ENCODE results near the gene USB1.

USB1 gene

GRCh38 chr16:57962046-57962445, 39.2 kb upstream of the USB1 start:
- TF ChIP-seq, protein P1, sequence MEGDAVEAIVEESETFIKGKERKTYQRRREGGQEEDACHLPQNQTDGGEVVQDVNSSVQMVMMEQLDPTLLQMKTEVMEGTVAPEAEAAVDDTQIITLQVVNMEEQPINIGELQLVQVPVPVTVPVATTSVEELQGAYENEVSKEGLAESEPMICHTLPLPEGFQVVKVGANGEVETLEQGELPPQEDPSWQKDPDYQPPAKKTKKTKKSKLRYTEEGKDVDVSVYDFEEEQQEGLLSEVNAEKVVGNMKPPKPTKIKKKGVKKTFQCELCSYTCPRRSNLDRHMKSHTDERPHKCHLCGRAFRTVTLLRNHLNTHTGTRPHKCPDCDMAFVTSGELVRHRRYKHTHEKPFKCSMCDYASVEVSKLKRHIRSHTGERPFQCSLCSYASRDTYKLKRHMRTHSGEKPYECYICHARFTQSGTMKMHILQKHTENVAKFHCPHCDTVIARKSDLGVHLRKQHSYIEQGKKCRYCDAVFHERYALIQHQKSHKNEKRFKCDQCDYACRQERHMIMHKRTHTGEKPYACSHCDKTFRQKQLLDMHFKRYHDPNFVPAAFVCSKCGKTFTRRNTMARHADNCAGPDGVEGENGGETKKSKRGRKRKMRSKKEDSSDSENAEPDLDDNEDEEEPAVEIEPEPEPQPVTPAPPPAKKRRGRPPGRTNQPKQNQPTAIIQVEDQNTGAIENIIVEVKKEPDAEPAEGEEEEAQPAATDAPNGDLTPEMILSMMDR (conservative IDR thresholded peaks at IDR 0.05; ENCODE audit: low read depth, low read length): no peak

DNA sequence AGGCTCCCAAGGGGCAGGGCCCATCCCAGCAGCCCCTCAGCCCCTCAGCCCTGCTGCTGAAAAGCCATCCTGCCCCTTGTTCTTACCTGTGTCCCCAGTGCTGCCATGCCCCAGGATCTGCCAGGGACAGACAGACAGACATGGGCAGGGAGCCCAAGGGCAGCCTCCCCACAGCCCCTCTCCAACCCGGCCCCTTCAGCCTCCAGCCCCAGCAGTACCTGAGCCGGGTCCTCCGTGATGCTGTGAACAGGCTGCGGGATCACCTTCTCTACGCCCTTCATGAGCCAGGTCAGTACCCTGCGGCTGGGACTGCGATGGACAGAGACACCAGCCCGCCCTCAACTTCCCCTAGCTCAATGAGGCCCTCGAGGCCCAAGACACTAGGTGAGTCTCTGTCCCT, 38.5 kb upstream of the USB1 start:
- TF ChIP-seq, protein P1 (conservative IDR thresholded peaks at IDR 0.05; ENCODE audit: low read depth, low read length): no peak
- H3K4me3 ChIP-seq (ENCODE audit: low read length): no peak overlapping the region

More at GRCh38 chr16:57962046-57962445, 39.2 kb upstream of the USB1 start:
- DNase-seq (ENCODE audit: low read depth): no peak
- H3K4me3 ChIP-seq (ENCODE audit: low read length): no peak overlapping the region

GRCh38 chr16:57964157-57964700, 37.0 kb upstream of the USB1 start:
- no peak for DNase-seq (ENCODE audit: low read depth)
- no peak overlapping the region for H3K4me3 ChIP-seq (ENCODE audit: low read length)
- TF ChIP-seq, protein P1 (conservative IDR thresholded peaks at IDR 0.05; ENCODE audit: low read depth, low read length): no peak

More for the DNA sequence above, 38.5 kb upstream of the USB1 start:
- DNase-seq (ENCODE audit: low read depth): no peak

DNA sequence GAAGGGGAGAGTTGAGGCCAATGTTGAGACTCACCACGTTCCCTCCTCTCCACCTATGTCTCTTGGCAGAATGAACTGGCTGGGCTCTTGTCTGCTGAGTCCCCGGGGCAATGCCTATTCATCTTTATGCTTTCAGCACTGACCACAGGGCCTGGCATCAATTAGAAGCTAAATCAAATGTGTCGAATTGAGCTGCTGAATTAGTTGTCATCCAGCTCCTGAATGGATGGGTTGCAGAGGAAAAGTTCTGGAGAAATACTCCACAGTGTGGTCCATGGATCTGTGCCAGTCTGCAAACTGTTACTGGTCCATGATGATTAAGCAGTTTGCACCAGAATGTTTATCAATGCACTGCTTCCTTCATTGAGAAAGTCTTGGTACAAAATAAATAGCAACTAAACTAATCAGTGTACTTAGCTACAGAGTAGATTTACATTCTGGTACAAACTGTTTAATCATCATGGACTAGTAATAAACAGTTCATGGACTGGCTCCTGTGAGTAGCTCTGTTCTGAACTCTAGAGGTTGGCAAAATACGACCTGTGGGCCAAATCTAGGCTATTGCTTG, 34.9 kb upstream of the USB1 start:
- TF ChIP-seq, protein P1 (conservative IDR thresholded peaks at IDR 0.05; ENCODE audit: low read depth, low read length): no peak
- no peak for DNase-seq (ENCODE audit: low read depth)
- H3K4me3 ChIP-seq (ENCODE audit: low read length): no peak overlapping the region

DNA sequence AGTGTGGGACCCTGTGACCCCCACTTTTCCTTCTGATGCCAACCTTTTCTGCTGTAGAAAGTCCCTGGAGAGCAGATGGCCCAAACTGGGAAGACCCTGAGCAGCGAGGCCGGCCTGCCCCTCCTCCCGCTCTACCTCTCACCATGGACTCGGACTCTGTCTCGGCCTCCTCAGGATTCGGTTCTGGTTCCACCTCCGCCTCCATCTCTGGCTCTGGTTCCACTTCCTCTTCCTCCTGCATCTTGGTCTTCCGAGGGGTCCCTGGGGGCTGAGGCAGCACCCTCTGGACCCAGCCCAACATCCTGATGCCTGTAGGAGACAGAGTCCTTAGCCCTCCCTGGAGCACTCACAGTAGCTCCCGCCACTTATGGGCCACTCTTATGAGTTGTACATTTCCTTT, 34.2 kb upstream of the USB1 start:
- TF ChIP-seq, protein P1 (conservative IDR thresholded peaks at IDR 0.05; ENCODE audit: low read depth, low read length): no peak
- H3K4me3 ChIP-seq (ENCODE audit: low read length): no peak overlapping the region
- DNase-seq (ENCODE audit: low read depth): no peak

DNA sequence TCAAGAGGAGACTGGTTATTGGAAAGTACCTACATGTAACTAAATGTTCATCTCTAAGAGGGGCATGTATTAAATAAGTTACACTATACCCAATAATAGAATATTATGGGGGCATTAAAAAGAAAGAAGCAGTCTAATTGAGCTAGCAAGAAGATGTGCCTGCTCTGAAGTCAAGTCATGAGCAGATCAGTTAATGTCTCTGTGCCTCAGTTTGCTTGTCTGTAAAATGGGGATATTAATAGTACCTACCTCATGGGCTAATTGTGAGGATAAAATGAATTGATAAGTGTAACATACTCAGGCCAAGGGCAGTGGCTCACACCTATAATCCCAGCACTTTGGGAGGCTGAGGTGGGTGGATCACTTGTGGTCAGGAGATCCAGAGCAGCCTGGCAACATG, 33.3 kb upstream of the USB1 start:
- no peak for DNase-seq (ENCODE audit: low read depth)
- no peak overlapping the region for H3K4me3 ChIP-seq (ENCODE audit: low read length)
- TF ChIP-seq, protein P1 (conservative IDR thresholded peaks at IDR 0.05; ENCODE audit: low read depth, low read length): no peak

DNA sequence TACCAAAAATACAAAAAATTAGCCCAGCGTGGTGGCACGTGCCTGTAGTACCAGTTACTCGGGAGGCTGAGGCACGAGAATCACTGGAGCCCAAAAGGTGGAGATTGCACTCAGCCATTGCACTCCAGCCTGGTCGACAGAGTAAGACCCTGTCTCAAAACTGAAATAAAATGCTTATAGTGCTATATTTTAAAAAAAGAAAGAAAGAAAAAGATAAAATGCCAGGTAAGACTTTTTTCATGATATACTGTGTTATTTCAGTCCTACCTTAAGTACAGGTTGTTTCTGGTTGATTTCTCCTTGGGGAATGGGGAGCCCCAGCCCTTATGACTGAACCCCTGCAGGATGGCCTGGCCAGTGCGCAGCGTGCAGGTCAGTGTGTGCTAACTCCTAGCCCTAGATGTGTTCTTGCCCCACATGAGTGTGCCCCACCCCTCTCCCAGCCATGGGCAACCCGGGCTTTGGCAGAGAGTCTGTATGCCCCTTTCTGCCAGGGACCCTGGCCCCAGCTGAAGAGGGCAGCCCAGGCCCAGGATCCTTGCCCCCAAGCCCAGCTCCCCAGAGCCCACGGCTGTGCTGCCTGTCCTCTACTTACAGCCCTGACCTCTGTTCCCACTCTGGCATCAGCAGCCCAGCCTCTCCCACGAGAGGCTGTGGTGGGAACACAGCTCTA, 31.6 kb upstream of the USB1 start:
- TF ChIP-seq, protein P1 (conservative IDR thresholded peaks at IDR 0.05; ENCODE audit: low read depth, low read length): no peak
- no peak for DNase-seq (ENCODE audit: low read depth)
- H3K4me3 ChIP-seq (ENCODE audit: low read length): no peak overlapping the region
